ENCODE results near the gene NUP214. TPM values are rescaled to one million over a fixed set of nuclear protein-coding genes. Genes with fewer than 3 reads are reported as not detected.
"Not testable (repeated sequence)": the region's sequence is repeated elsewhere in the genome, so short reads cannot be mapped to it uniquely, and the experiment has no call there.

Gene NUP214
- total RNA-seq, 2 experiments from 2014 or later: 19.7 to 69.6 TPM

DNA sequence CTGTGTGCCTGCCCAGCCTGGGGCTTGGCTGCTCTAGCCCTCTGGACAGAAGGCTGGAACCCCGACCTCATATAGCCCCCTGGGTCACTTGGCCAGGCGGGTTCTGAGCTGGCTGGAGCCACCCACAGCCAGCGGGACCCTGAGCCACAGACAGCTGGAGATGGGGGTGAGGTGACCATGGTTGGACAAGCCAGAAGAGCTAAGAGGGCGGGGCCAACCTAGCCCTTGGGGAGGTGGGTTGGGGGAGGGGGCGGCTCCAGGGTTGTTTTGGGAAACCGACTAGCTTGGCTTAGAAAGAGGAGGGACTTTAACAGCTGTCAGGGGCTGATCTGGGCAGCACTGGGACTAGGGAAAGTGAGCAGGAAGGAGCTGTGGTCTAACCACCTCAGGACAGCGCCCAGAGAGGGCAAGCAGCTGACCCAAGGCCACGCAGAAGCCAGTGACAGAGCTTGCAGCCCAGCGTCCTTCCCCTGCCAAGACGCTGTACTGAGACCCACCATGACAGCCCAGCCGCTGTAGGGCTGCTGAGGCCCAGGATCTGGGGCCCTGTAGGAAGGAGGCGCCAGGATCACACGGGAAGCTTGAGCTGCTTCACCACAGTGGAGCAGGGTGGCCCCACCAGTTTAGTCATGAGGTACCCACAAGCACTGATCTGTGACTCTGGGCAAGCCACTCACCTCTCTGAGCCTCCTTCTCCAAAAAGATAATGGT is 26.8 kb upstream of the NUP214 start:
- Histone ChIP-seq H3K9me3 (ENCODE audit: low read length) (no peaks in the 10 kb centered on the region), H3K4me2 (ENCODE audit: low read length) (no peak overlapping the region), H3K9me2 (ENCODE audit: insufficient read depth, low read length) (no peaks in the 10 kb centered on the region), H2AFZ (ENCODE audit: low read length) (no peak overlapping the region), H3K4me1 (ENCODE audit: insufficient read depth, low read length, poor library complexity, severe bottlenecking) (no peaks in the 10 kb centered on the region), H4K20me1 (ENCODE audit: insufficient read depth, low read length) (no peaks in the 10 kb centered on the region), H3K4me3 (ENCODE audit: low read depth, low read length, poor library complexity, severe bottlenecking) (no peak overlapping the region), H3K79me2 (ENCODE audit: insufficient read depth, low read depth, low read length) (no peaks in the 10 kb centered on the region), H3K27ac (ENCODE audit: low read depth, low read length, poor library complexity, severe bottlenecking) (no peak overlapping the region), H3K36me3 (ENCODE audit: insufficient read depth, low read length) (no peaks in the 10 kb centered on the region)
- DNase-seq (ENCODE audit: low spot score): no peak
- intact Hi-C loops (cut with micrococcal nuclease; ENCODE audit: unreplicated experiment): no loop called here
- TF ChIP-seq EZH2phosphoT487 (IDR thresholded peaks at IDR 0.05; ENCODE audit: borderline replicate concordance, low read depth, low read length): no peak
- TF ChIP-seq, protein P1, sequence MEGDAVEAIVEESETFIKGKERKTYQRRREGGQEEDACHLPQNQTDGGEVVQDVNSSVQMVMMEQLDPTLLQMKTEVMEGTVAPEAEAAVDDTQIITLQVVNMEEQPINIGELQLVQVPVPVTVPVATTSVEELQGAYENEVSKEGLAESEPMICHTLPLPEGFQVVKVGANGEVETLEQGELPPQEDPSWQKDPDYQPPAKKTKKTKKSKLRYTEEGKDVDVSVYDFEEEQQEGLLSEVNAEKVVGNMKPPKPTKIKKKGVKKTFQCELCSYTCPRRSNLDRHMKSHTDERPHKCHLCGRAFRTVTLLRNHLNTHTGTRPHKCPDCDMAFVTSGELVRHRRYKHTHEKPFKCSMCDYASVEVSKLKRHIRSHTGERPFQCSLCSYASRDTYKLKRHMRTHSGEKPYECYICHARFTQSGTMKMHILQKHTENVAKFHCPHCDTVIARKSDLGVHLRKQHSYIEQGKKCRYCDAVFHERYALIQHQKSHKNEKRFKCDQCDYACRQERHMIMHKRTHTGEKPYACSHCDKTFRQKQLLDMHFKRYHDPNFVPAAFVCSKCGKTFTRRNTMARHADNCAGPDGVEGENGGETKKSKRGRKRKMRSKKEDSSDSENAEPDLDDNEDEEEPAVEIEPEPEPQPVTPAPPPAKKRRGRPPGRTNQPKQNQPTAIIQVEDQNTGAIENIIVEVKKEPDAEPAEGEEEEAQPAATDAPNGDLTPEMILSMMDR (conservative IDR thresholded peaks at IDR 0.05; ENCODE audit: low read length): no peak
- BruUV-seq (replicated peaks): no TSS peak
- POLR2A ChIA-PET: interaction anchor here (0.6 to 1.5 kb wide), 3 partner anchors 27 to 1703 kb away, joined by 3 to 4 read pairs (median 3); partner anchors contain the start of gene NUP214
- CTCF ChIA-PET (ENCODE audit: unreplicated experiment): interaction anchor here (1.0 kb wide), 1 partner anchor 41 kb away, joined by 3 read pairs; no protein-coding TSS in a partner anchor

DNA sequence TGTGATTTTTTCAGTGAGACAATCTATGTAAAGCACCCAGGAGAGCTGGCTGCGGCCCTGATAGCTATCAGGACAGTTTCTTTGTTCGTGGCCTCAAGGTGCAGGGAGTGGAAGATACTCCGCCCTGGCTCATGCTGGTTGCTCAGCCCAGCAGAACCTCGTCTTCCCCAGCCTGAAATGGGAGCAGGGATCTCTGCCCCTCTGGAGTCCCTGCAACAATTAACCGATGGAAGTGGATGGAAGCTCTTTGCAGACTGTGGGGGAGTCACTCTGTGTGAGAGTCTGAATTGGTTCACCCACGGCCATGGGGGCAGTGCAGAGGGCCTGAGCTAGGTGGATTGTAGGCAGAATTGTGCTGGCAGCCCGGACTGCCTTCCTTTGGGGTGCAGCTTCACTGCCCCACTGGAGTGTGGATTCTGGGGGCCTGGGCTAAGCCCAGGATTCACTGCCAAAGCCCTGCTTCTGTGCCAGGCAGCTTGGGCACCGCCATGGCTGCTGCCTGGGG is 26.2 kb upstream of the NUP214 start:
- Histone ChIP-seq H3K4me3 (ENCODE audit: low read depth, low read length, poor library complexity, severe bottlenecking) (no peak overlapping the region), H3K27ac (ENCODE audit: low read depth, low read length, poor library complexity, severe bottlenecking) (no peak overlapping the region), H3K9me3 (ENCODE audit: low read length) (no peaks in the 10 kb centered on the region), H3K4me1 (ENCODE audit: insufficient read depth, low read length, poor library complexity, severe bottlenecking) (no peaks in the 10 kb centered on the region), H3K36me3 (ENCODE audit: insufficient read depth, low read length) (no peaks in the 10 kb centered on the region), H3K79me2 (ENCODE audit: insufficient read depth, low read depth, low read length) (no peaks in the 10 kb centered on the region), H4K20me1 (ENCODE audit: insufficient read depth, low read length) (no peaks in the 10 kb centered on the region), H2AFZ (ENCODE audit: low read length) (no peak overlapping the region), H3K9me2 (ENCODE audit: insufficient read depth, low read length) (no peaks in the 10 kb centered on the region), H3K4me2 (ENCODE audit: low read length) (no peak overlapping the region)
- POLR2A ChIA-PET: interaction anchor here (0.6 to 1.5 kb wide), 3 partner anchors 26 to 1703 kb away, joined by 3 to 4 read pairs (median 3); partner anchors contain the start of gene NUP214
- CTCF ChIA-PET (ENCODE audit: unreplicated experiment): interaction anchor here (1.0 kb wide), 1 partner anchor 41 kb away, joined by 3 read pairs; no protein-coding TSS in a partner anchor
- TF ChIP-seq, protein P1 (conservative IDR thresholded peaks at IDR 0.05; ENCODE audit: low read length): no peak
- no peak for TF ChIP-seq EZH2phosphoT487 (IDR thresholded peaks at IDR 0.05; ENCODE audit: borderline replicate concordance, low read depth, low read length)
- intact Hi-C loops (cut with micrococcal nuclease; ENCODE audit: unreplicated experiment): no loop called here
- DNase-seq (ENCODE audit: low spot score): no peak
- no TSS peak for BruUV-seq (replicated peaks)

- H3K4me2 ChIP-seq (ENCODE audit: low read length); H3K27ac ChIP-seq (ENCODE audit: low read depth, low read length, poor library complexity, severe bottlenecking); H4K20me1 ChIP-seq (ENCODE audit: insufficient read depth, low read length); H2AFZ ChIP-seq (ENCODE audit: low read length); H3K4me1 ChIP-seq (ENCODE audit: insufficient read depth, low read length, poor library complexity, severe bottlenecking); BruUV-seq (replicated peaks); H3K9me2 ChIP-seq (ENCODE audit: insufficient read depth, low read length); H3K36me3 ChIP-seq (ENCODE audit: insufficient read depth, low read length); H3K79me2 ChIP-seq (ENCODE audit: insufficient read depth, low read depth, low read length); H3K4me3 ChIP-seq (ENCODE audit: low read depth, low read length, poor library complexity, severe bottlenecking); DNase-seq (ENCODE audit: low spot score); H3K9me3 ChIP-seq (ENCODE audit: low read length); intact Hi-C loops (cut with micrococcal nuclease; ENCODE audit: unreplicated experiment): not testable (repeated sequence)
- POLR2A ChIA-PET: interaction anchor here (0.6 to 1.5 kb wide), 2 partner anchors 25 to 119 kb away, joined by 4 to 9 read pairs; partner anchors contain the start of gene NUP214
- CTCF ChIA-PET (ENCODE audit: unreplicated experiment): interaction anchor here (1.0 kb wide), 1 partner anchor 40 kb away, joined by 3 read pairs; no protein-coding TSS in a partner anchor
Observed at GRCh38 chr9:131099845-131100244, 25.5 kb upstream of the NUP214 start.

Measured in OCI-LY7 (cell line).